Colon (tissue), 2 donors: ENCODE measurements around the gene HLCS.

Experiments used
- FAIRE-seq: peaks from 2 replicates; lab custom pipeline; 2012; peaks lifted over from hg19 to GRCh38; lab: Jason Lieb, UNC
- donor health status: control.
- donor health status: control.

The HLCS gene

DNA sequence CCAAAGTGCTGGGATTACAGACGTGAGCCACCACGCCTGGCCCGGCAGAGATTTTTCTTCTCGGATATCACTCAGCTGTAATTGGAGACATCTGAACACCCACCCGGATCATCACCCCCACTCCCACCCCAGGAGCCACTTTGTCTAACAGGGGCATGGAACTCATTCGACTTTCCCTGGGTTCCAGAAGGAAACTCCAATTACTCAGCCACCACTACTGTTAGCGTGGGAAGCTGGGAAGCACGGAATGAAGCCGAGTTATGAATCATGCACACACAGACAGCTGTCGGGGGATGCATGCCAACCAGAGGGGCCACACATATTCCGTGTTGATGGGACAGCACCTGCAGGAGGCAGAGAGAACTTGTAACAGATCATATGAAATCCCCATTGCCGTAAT is 85.2 kb downstream of the HLCS start:
- no peak for FAIRE-seq

DNA sequence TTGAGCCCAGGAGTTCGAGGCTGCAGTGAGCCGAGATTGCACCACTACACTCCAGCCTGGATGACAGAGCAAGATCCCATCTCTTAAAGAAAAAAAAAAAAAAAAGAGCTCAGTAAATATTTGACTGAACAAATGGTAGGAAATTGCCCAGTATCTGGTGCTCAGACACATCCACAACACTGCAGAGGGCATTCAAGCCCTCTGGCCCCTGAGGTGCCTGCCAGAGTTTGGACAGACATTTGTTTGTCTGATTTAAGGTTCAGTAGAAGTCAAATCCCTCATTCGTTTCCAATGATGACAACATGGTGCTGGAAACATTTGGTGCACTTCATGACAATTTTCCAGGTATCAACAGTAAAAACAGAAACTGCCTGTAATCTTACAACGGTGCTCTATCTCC is 86.6 kb downstream of the HLCS start:
- no peak for FAIRE-seq

- no peak for FAIRE-seq
Measured at GRCh38 chr21:36877741-36878140, 88.7 kb downstream of the HLCS start.

DNA sequence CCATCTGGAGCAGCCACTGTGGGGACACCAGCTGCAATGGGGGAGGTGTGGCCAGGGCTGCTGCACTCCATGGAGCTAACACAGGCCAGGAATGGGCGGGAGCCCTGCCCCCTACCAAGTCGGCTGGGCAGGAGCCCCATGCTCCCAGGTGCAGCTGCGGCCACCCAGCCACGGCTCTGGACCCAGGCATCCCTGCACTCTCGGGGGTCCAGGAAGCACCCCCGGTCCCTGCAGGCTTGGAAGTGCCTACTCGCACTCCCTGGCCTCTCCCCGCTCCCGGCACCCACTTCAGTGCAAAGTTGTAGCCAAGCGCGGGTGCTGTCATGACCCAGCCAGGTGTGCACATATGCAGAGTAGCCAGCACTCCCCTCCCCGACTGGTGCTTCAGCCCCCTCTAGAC is 91.8 kb downstream of the HLCS start:
- FAIRE-seq, result no peak

GRCh38 chr21:36873513-36873912 is 93.0 kb downstream of the HLCS start:
- FAIRE-seq, result no peak

DNA sequence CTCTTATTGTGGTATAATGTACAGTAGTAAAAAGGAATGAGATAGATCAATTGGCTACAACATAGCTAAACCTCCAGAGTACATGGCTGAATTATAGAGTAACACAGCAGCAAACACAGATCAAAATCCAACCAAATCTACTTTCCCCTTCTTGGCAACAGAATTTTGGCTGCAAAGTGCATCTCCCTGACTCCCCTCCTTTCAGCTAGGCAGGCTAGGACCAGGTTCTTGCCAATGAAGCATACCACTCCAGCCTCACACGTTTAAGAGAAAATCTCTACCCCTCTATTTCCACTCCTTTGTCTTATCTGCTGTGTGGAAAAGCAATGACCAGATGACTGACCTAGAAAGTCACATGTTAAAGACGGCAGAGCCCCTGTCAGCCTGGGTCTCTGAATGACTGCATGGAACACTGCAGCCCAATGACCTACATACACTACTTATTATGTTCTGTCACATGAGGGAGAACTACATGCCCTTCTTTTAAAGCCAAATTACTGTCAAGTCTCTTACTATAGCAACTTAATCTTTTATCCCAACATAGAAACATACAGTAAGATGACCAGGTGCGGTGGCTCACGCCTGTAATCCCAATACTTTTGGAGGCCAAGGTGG is 99.1 kb downstream of the HLCS start:
- no peak for FAIRE-seq

DNA sequence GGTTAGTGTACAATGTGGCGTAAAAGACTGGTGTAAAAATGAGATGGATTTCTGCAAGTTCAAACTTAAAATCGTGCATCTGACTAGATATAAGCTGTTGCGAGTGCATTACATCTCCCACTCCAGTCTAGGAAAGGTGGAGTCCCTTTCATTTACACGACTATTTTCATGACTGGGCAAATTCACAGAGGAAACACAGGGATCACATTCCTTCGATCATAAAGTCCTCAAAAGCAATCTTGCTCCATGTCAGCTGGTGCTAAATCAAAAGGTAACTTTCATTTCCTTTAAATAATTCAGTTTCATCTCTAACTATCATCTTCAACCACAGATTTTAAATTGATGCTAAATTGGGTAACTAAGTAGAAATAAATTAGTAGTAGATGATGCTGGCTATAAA is 100.0 kb downstream of the HLCS start:
- no peak for FAIRE-seq

- FAIRE-seq, result no peak
Measured at GRCh38 chr21:36864974-36865373, 101.5 kb downstream of the HLCS start.

DNA sequence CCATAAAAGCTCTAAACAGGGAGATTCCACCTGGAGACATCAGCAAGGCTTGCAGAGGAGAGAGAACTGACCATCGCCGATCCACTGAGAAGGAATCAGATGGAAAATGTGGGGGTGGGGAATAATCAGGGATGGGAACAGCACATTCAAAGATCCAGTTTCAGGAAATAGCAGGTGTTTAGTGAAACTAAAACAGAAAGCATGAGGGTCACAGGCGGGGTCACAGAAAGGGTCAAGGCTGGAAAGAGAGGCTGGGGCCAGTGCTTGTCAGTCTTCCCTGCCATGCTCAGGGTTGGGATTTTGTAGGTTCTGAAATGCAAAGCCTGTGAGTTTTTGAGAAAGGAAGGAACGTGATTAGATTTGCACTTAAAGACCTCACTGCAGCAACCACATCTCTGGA is 103.2 kb downstream of the HLCS start:
- FAIRE-seq, result no peak

GRCh38 chr21:36861595-36862323 is 104.7 kb downstream of the HLCS start:
- FAIRE-seq, result no peak

- no peak for FAIRE-seq
Measured at GRCh38 chr21:36860736-36861594, 105.5 kb downstream of the HLCS start.

DNA sequence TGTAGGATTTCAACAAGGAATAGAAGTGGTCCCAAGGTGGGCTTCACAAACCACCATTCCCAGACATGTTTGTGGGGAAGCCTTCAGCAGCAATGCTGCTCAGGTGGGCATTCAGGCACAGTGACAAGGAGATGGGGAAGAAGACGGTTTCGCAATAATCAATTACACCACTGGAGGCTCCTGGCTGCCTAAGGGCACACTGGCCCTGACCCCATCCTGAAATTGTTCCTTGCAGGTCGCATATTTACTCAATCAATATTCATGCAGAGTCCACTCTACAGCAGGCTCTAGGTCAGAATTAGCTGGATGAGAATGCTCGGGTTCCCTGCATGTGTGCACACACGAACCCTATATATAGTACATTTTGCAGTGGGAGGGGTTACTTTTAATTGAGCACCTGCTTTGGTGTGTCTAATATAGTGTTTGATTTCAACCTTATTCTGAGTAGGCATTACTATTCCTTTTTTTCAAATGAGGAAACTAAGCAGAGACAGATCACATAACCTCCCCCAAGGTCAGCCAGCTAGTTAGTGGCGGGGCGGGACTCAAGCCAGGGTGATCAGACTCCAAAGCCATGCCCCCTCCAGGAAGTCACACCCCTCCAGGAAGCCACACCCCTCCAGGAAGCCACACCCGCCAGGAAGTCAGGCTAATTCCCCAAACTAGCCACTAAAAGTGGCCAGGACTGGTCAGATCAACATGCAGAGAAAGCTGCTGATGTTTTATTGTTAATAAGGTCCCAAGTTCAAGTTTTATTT is 106.5 kb downstream of the HLCS start:
- FAIRE-seq, result no peak

GRCh38 chr21:36858320-36858957 is 108.0 kb downstream of the HLCS start:
- no peak for FAIRE-seq

GRCh38 chr21:36856643-36857042 is 109.8 kb downstream of the HLCS start:
- no peak for FAIRE-seq

DNA sequence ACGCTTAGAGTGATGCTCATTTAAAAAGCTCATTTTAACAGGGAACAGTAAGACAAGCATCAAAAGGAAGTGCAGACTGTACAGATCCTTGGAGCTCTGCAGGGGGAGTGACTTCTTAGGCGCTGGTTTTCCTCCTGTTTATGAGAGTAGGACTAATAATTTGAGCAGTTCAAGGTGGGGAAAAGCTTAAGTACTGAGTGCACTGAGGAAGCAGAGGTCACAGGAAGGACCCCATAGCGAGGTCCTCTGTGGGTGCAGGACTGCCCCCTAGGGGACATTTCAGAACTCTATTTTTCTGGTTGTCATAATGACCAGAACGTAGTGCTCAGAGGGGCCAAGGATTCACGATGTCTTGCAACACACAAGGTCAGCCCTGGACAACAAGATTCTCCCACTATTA is 112.1 kb downstream of the HLCS start:
- FAIRE-seq, result no peak

DNA sequence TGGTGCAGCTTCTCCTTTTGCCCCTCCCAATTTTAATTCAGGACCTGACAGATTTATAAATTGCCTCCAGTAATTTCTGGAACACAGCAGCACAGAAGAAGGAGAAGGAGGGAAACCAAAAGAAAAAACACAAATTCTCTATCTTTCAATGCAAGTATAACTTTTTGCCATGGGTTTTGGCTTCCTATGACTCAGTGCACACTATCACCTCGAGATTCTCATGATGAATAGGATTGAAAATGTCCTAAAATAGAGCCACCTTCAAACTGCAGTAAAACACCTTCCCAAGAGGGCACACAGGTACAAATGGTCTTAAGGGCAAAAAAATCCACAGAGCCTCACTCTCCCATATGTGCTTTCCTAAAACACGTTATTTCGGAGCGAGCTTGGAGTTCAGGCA is 113.6 kb downstream of the HLCS start:
- no peak for FAIRE-seq

GRCh38 chr21:36852293-36852692 is 114.2 kb downstream of the HLCS start:
- no peak for FAIRE-seq

DNA sequence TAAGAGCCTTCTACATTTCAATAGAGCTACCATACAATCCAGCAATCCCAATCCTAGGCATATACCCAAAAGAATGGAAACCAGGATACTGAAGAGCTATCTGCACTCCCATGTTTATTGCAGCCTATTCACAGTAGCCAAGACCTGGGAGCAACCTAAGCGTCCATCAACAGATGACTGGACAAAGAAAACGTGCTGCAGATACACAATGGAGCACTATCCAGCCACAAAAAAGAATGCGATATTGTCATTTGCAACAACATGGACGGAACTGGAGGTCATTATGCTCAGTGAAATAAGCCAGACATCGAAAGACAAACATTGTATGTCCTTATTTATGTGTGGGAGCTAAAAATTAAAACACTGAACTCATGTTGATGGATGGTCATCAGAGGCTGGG is 115.3 kb downstream of the HLCS start:
- no peak for FAIRE-seq

DNA sequence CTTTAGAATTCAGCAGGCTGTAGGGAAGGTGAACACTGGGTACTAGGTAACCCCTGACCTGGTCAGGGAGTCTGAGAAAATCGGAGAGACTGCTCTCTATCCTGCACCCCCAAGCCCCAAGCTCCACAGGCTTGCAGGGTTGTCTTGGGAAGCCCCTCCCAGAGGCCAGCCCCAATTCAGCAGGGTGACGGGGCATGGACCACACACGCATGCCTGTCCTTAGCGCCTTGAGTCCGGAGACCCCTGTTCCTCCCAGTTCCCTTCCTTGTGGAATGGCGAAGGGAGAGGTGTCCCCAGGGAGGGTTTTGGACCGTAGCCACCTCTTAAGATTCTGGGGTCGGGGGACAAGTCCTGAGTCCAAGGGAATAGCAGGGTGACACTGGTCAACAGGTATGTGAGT is 116.1 kb downstream of the HLCS start:
- FAIRE-seq, result no peak

DNA sequence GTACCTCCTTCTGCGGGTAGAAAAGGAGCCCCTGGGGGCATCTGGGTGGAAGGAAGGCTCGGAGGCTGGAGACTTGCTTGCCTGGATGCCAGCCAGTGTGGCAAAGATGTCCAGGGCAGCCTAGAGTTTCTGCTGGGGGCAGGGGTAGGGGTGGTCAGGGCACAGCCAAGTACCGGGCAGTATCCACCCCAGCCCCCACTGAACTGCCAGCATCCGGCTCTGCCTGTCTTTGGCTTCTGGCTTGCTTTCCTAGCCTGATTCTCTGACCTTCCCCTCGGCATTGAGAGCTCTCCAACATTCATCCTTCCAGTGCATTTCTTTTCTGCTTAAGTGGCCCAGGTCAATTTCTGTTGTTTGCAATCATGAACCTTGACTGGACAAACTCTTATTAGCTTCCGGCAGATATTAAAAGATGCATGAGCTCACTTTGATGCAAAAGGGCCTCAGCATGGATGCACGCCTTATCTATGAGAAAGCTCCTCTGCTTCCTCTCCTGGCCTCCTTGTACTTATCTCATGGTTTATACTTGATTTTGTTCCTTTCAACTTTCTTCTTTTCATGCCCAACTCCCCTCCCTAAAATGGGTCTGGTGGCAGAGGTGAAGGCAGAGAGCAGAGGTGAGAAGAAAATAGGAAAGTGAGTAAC is 116.9 kb downstream of the HLCS start:
- FAIRE-seq, result no peak

GRCh38 chr21:36848730-36849274 is 117.7 kb downstream of the HLCS start:
- no peak for FAIRE-seq
